HL-60 (cell line): ENCODE data around the gene MMP3.

Experiments
- SPI1 ChIP-seq: IDR thresholded peaks from 2 replicates; pipeline ENCODE4 v1.6.1; 2012; ENCODE audit warnings: low read depth, mild to moderate bottlenecking, borderline replicate concordance
- TF ChIP-seq, protein P1 (sequence below): IDR thresholded peaks from one replicate; pipeline ENCODE4 v1.5.1; 2011; ENCODE audit warnings: low read length, control low read depth, inconsistent platforms; ENCODE audit not compliant: insufficient read depth
- TF ChIP-seq, protein P2 (sequence below): IDR thresholded peaks from 2 replicates; pipeline ENCODE4 v1.6.1; 2012; ENCODE audit warnings: low read depth; ENCODE audit not compliant: insufficient replicate concordance

DNA sequence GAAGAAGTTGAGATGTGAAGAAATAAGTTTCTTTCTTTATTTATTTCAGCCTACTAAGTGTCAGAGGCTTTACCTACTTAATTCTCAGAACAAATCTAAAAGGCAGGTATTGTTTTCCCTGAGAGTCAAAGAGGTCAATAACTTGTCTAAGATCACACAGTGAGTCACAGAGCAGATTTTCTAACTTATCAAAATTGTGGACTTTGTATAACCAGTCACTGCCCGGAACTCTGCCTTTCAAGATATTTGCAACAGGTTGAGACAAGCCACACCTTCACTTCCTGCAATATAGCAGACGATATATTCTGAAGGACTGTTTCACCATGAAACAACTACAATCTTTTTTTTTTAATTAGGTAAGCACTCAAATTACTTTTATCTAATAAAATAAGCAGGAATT, 10.5 kb upstream of the MMP3 start:
- TF ChIP-seq, protein P1, sequence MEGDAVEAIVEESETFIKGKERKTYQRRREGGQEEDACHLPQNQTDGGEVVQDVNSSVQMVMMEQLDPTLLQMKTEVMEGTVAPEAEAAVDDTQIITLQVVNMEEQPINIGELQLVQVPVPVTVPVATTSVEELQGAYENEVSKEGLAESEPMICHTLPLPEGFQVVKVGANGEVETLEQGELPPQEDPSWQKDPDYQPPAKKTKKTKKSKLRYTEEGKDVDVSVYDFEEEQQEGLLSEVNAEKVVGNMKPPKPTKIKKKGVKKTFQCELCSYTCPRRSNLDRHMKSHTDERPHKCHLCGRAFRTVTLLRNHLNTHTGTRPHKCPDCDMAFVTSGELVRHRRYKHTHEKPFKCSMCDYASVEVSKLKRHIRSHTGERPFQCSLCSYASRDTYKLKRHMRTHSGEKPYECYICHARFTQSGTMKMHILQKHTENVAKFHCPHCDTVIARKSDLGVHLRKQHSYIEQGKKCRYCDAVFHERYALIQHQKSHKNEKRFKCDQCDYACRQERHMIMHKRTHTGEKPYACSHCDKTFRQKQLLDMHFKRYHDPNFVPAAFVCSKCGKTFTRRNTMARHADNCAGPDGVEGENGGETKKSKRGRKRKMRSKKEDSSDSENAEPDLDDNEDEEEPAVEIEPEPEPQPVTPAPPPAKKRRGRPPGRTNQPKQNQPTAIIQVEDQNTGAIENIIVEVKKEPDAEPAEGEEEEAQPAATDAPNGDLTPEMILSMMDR: no peak
- TF ChIP-seq SPI1: no peak
- TF ChIP-seq, protein P2, sequence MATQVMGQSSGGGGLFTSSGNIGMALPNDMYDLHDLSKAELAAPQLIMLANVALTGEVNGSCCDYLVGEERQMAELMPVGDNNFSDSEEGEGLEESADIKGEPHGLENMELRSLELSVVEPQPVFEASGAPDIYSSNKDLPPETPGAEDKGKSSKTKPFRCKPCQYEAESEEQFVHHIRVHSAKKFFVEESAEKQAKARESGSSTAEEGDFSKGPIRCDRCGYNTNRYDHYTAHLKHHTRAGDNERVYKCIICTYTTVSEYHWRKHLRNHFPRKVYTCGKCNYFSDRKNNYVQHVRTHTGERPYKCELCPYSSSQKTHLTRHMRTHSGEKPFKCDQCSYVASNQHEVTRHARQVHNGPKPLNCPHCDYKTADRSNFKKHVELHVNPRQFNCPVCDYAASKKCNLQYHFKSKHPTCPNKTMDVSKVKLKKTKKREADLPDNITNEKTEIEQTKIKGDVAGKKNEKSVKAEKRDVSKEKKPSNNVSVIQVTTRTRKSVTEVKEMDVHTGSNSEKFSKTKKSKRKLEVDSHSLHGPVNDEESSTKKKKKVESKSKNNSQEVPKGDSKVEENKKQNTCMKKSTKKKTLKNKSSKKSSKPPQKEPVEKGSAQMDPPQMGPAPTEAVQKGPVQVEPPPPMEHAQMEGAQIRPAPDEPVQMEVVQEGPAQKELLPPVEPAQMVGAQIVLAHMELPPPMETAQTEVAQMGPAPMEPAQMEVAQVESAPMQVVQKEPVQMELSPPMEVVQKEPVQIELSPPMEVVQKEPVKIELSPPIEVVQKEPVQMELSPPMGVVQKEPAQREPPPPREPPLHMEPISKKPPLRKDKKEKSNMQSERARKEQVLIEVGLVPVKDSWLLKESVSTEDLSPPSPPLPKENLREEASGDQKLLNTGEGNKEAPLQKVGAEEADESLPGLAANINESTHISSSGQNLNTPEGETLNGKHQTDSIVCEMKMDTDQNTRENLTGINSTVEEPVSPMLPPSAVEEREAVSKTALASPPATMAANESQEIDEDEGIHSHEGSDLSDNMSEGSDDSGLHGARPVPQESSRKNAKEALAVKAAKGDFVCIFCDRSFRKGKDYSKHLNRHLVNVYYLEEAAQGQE: no peak
